ENCODE data around the gene OR2T2.
"Not testable (repeated sequence)": the region's sequence is repeated elsewhere in the genome, so short reads cannot be mapped to it uniquely, and the experiment has no call there.

DNA sequence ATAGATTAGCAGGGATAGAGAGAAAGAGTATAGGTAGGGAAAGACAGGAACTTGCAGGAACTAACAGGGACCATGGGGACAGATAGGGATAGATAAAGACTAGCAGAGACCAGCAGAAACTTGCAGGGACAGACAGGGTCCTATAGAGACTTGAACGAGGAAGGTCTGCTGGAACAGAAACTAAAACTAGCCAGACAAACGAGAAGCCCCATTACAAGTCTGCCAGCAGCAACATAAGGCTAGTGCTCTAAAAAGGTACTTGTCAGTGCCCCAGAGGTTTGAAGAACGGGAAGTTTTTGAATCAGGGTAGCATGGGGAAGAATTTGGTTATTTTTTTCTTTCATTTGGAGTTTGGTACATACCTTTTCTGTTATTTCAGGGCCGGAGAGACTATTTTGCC, 13.2 kb upstream of the OR2T2 start:
- TF ChIP-seq, protein P1, sequence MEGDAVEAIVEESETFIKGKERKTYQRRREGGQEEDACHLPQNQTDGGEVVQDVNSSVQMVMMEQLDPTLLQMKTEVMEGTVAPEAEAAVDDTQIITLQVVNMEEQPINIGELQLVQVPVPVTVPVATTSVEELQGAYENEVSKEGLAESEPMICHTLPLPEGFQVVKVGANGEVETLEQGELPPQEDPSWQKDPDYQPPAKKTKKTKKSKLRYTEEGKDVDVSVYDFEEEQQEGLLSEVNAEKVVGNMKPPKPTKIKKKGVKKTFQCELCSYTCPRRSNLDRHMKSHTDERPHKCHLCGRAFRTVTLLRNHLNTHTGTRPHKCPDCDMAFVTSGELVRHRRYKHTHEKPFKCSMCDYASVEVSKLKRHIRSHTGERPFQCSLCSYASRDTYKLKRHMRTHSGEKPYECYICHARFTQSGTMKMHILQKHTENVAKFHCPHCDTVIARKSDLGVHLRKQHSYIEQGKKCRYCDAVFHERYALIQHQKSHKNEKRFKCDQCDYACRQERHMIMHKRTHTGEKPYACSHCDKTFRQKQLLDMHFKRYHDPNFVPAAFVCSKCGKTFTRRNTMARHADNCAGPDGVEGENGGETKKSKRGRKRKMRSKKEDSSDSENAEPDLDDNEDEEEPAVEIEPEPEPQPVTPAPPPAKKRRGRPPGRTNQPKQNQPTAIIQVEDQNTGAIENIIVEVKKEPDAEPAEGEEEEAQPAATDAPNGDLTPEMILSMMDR (IDR thresholded peaks at IDR 0.05; ENCODE audit: insufficient read depth, low read length) = not testable (repeated sequence)
- not testable (repeated sequence) for TF ChIP-seq POLR2AphosphoS5 (IDR thresholded peaks at IDR 0.05; ENCODE audit: low read depth)
- TF ChIP-seq, protein P2, sequence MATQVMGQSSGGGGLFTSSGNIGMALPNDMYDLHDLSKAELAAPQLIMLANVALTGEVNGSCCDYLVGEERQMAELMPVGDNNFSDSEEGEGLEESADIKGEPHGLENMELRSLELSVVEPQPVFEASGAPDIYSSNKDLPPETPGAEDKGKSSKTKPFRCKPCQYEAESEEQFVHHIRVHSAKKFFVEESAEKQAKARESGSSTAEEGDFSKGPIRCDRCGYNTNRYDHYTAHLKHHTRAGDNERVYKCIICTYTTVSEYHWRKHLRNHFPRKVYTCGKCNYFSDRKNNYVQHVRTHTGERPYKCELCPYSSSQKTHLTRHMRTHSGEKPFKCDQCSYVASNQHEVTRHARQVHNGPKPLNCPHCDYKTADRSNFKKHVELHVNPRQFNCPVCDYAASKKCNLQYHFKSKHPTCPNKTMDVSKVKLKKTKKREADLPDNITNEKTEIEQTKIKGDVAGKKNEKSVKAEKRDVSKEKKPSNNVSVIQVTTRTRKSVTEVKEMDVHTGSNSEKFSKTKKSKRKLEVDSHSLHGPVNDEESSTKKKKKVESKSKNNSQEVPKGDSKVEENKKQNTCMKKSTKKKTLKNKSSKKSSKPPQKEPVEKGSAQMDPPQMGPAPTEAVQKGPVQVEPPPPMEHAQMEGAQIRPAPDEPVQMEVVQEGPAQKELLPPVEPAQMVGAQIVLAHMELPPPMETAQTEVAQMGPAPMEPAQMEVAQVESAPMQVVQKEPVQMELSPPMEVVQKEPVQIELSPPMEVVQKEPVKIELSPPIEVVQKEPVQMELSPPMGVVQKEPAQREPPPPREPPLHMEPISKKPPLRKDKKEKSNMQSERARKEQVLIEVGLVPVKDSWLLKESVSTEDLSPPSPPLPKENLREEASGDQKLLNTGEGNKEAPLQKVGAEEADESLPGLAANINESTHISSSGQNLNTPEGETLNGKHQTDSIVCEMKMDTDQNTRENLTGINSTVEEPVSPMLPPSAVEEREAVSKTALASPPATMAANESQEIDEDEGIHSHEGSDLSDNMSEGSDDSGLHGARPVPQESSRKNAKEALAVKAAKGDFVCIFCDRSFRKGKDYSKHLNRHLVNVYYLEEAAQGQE (IDR thresholded peaks at IDR 0.05; ENCODE audit: insufficient replicate concordance, low read depth) = not testable (repeated sequence)
